Measurements from ENCODE around the gene MIDN. TPM values are rescaled to one million over a fixed set of nuclear protein-coding genes. Genes with fewer than 3 reads are reported as not detected.

Gene MIDN
- total and polyA plus RNA-seq, 10 of the 15 experiments (the other 5 are each of a cell fraction or from before 2014, with no cell fraction given): 0.38 to 51.5 (median 7.2) TPM

DNA sequence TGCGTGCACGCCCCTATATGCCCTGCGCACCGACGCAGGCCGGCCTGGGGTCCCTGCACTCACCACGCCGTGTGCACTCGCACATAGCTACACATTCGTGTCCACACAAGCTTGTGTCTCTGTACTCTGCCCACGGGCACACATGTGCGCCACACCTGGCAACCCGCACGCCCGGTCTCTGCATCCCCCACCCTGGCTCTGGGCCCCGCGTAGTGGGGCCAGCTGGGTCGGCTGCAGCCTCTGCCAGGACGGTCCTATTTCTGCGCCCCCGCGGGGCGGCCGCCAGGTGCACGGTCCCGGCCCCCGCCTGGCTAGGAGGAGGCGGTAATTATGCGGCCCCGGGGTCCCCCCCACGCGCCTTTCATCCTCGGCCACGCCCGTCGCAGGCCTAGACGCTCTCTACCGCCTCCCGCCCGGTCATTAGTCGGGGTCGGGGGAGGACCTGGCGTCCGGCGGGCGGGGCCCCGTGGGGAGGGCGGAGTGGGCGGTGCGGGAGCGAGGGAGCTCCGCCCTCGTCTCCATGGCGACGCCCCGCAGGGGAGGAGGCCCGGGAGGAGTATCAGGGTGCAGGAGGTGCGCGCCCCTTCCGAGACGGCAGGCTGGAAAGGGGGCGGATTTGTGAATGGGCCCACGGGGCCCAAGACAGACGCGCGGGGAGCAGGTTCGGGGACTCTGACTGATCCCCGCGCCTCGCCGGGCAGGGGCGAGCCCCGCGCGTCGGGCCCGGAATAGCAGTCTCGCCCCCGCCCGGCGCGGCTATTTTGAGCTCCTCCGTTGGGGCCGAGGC is 17.9 kb downstream of the MIDN start:
- no TSS peak for BruUV-seq (replicated peaks)
- TF ChIP-seq NBN (IDR thresholded peaks at IDR 0.05) (0 out of 2 replicates have a peak, but pooled peaks have one; percentile 46), NR2F1 (conservative IDR thresholded peaks at IDR 0.05) (0 out of 2 replicates have a peak, but pooled peaks have one; percentile 9), SIN3A (IDR thresholded peaks at IDR 0.05; ENCODE audit: low read depth, low read length) (no peak; the same call in 1 of the 2 replicates), POLR2A (IDR thresholded peaks at IDR 0.05; ENCODE audit: low read depth, low read length) (peak; percentile 31; the same call in 1 of the 2 replicates), CBFB (IDR thresholded peaks at IDR 0.05; ENCODE audit: low read depth) (no peak), BACH1 (IDR thresholded peaks at IDR 0.05; ENCODE audit: borderline replicate concordance) (0 out of 2 replicates have a peak, but pooled peaks have one; percentile 15), TCF12 (IDR thresholded peaks at IDR 0.05; ENCODE audit: low read depth, low read length) (peak; percentile 88), IRF4 (IDR thresholded peaks at IDR 0.05; ENCODE audit: low read depth, low read length) (no peak), CHD2 (IDR thresholded peaks at IDR 0.05; ENCODE audit: borderline replicate concordance, low read depth, low read length) (0 out of 2 replicates have a peak, but pooled peaks have one; percentile 16), FOS (IDR thresholded peaks at IDR 0.05; ENCODE audit: borderline replicate concordance, extremely low read depth, insufficient read length) (no peak), BRCA1 (IDR thresholded peaks at IDR 0.05; ENCODE audit: low read depth, low read length) (no peak), MXI1 (IDR thresholded peaks at IDR 0.05; ENCODE audit: low read depth, low read length) (no peak; the same call in none of the 2 replicates), ESRRA (IDR thresholded peaks at IDR 0.05; ENCODE audit: low read length) (0 out of 2 replicates have a peak, but pooled peaks have one; percentile 30), TBL1XR1 (IDR thresholded peaks at IDR 0.05; ENCODE audit: low read depth, low read length) (peak; percentile 46; the same call in 1 of the 2 replicates), MEF2A (IDR thresholded peaks at IDR 0.05; ENCODE audit: insufficient read depth, low read depth, low read length) (peak; percentile 83; the same call in 1 of the 2 replicates), LARP7 (IDR thresholded peaks at IDR 0.05) (peak; percentile 82), EED (IDR thresholded peaks at IDR 0.05; ENCODE audit: low read depth) (no peak), EP300 (IDR thresholded peaks at IDR 0.05; ENCODE audit: borderline replicate concordance in 1 of 2, control insufficient read depth in 1 of 2, low read depth in 2 of 2, low read length in 2 of 2) (0 out of 4 replicates have a peak, but pooled peaks of 1 of the 2 experiments have one; percentile 14)
- TF ChIP-seq, protein P1, sequence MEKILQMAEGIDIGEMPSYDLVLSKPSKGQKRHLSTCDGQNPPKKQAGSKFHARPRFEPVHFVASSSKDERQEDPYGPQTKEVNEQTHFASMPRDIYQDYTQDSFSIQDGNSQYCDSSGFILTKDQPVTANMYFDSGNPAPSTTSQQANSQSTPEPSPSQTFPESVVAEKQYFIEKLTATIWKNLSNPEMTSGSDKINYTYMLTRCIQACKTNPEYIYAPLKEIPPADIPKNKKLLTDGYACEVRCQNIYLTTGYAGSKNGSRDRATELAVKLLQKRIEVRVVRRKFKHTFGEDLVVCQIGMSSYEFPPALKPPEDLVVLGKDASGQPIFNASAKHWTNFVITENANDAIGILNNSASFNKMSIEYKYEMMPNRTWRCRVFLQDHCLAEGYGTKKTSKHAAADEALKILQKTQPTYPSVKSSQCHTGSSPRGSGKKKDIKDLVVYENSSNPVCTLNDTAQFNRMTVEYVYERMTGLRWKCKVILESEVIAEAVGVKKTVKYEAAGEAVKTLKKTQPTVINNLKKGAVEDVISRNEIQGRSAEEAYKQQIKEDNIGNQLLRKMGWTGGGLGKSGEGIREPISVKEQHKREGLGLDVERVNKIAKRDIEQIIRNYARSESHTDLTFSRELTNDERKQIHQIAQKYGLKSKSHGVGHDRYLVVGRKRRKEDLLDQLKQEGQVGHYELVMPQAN (conservative IDR thresholded peaks at IDR 0.05): peak; percentile 54; the same call in 1 of the 2 replicates
- TF ChIP-seq, protein P2, sequence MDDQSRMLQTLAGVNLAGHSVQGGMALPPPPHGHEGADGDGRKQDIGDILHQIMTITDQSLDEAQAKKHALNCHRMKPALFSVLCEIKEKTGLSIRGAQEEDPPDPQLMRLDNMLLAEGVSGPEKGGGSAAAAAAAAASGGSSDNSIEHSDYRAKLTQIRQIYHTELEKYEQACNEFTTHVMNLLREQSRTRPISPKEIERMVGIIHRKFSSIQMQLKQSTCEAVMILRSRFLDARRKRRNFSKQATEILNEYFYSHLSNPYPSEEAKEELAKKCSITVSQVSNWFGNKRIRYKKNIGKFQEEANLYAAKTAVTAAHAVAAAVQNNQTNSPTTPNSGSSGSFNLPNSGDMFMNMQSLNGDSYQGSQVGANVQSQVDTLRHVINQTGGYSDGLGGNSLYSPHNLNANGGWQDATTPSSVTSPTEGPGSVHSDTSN (IDR thresholded peaks at IDR 0.05; ENCODE audit: insufficient replicate concordance, low read depth, low read length): no peak

More for the DNA sequence above, 17.9 kb downstream of the MIDN start:
- in situ Hi-C loops (cut with MboI): loop anchor here (10.0 kb wide), 1 partner anchor 818 kb away; no protein-coding TSS in a partner anchor
- H3K9ac ChIP-seq (ENCODE audit: control insufficient read depth, insufficient read depth, low read length): peak overlapping the region; percentile 15; the same call in 1 of the 2 replicates
- no peaks in the 10 kb centered on the region for H3K27me3 ChIP-seq (replicated peaks in 1 of 2; ENCODE audit: control insufficient read depth in 2 of 2, insufficient read depth in 2 of 2, low read length in 1 of 2)
- POLR2A ChIA-PET: interaction anchor here (0.5 to 8.7 kb wide), 11 partner anchors 8 to 497 kb away, joined by 3 to 184 read pairs (median 6); partner anchors contain the start of genes ATP5F1D and FAM174C
- DNase-seq (ENCODE audit: low read depth, low spot score): no peak
- H3K9me3 ChIP-seq (replicated peaks; ENCODE audit: control insufficient read depth, insufficient read depth, low read length): no peaks in the 10 kb centered on the region
- peaks cover 3 to 8% of the 10 kb centered on the region in 2 experiments for H3K36me3 ChIP-seq (ENCODE audit: control insufficient read depth in 2 of 2, insufficient read depth in 2 of 2, low read length in 1 of 2)
- H3K4me1 ChIP-seq (ENCODE audit: control insufficient read depth, insufficient read depth, low read length): peaks cover 58% of the 10 kb centered on the region
- peak overlapping the region; percentile 53 for H3K4me3 ChIP-seq
- peak overlapping the region; percentile 38 for H3K27ac ChIP-seq (ENCODE audit: control insufficient read depth, insufficient read depth)
- FAIRE-seq: peak; percentile 75
- H3K4me2 ChIP-seq (ENCODE audit: control insufficient read depth, insufficient read depth): peak overlapping the region; percentile 92
- H2AFZ ChIP-seq (ENCODE audit: control insufficient read depth, low read depth, low read length): peak overlapping the region; percentile 60
- WGBS (ENCODE audit: insufficient coverage, insufficient replicate concordance, low lambda C conversion rate, missing lambda C conversion rate): under 1% methylated on average over 76 of the region's 84 CpGs
- CTCF ChIA-PET: interaction anchor here (0.8 to 7.2 kb wide), 11 partner anchors 8 to 178 kb away, joined by 3 to 363 read pairs (median 6); partner anchors contain the start of genes ATP5F1D and FAM174C
- SMC1A ChIA-PET (ENCODE audit: uncharacterized antibody, unreplicated experiment): interaction anchor here (0.7 to 7.3 kb wide), 4 partner anchors 8 to 22 kb away, joined by 3 to 172 read pairs (median 9); partner anchors contain the start of gene ATP5F1D
- RAD21 ChIA-PET (ENCODE audit: unreplicated experiment): interaction anchor here (0.6 to 5.1 kb wide), 15 partner anchors 8 to 343 kb away, joined by 3 to 336 read pairs (median 3); partner anchors contain the start of genes ARHGAP45, ATP5F1D, FAM174C and WDR18
- peaks cover 34% of the 10 kb centered on the region for H3K79me2 ChIP-seq (ENCODE audit: control insufficient read depth, insufficient read depth, low read length)
- intact Hi-C loops (cut with micrococcal nuclease; ENCODE audit: unreplicated experiment): loop anchor here (1.0 kb wide), 2 partner anchors 17 to 22 kb away; no protein-coding TSS in a partner anchor
- H4K20me1 ChIP-seq (ENCODE audit: control insufficient read depth, insufficient read depth): no peaks in the 10 kb centered on the region; the same call in 1 of the 2 replicates
- peak; percentile 56 for ATAC-seq

All from GM12878 (cell line).